GM10847 (cell line): ENCODE data around the gene MYO5B.

ENCODE experiments used
- POLR2A ChIP-seq: IDR thresholded peaks from 2 replicates; pipeline ENCODE4 v1.6.1; 2011; ENCODE audit not compliant: insufficient read length; ENCODE audit errors: extremely low read depth

The MYO5B gene

GRCh38 chr18:49865401-49865800, 329.5 kb downstream of the MYO5B start:
- TF ChIP-seq POLR2A = no peak

- no peak for TF ChIP-seq POLR2A
Measured at GRCh38 chr18:49863769-49864621, 331.0 kb downstream of the MYO5B start.

- no peak for TF ChIP-seq POLR2A
Measured at GRCh38 chr18:49862656-49863385, 332.1 kb downstream of the MYO5B start.

- no peak for TF ChIP-seq POLR2A
Measured at GRCh38 chr18:49861659-49862058, 333.3 kb downstream of the MYO5B start.

- no peak for TF ChIP-seq POLR2A
Measured at GRCh38 chr18:49859725-49860124, 335.2 kb downstream of the MYO5B start.

GRCh38 chr18:49859021-49859359, 336.0 kb downstream of the MYO5B start:
- no peak for TF ChIP-seq POLR2A

GRCh38 chr18:49858309-49859020, 336.5 kb downstream of the MYO5B start:
- TF ChIP-seq POLR2A = no peak

GRCh38 chr18:49857708-49858107, 337.2 kb downstream of the MYO5B start:
- no peak for TF ChIP-seq POLR2A

GRCh38 chr18:49856496-49856895, 338.5 kb downstream of the MYO5B start:
- no peak for TF ChIP-seq POLR2A

GRCh38 chr18:49855711-49856415, 339.1 kb downstream of the MYO5B start:
- no peak for TF ChIP-seq POLR2A

- TF ChIP-seq POLR2A = no peak
Measured at GRCh38 chr18:49854681-49855080, 340.3 kb downstream of the MYO5B start.

GRCh38 chr18:49853436-49853835, 341.5 kb downstream of the MYO5B start:
- TF ChIP-seq POLR2A = no peak

- TF ChIP-seq POLR2A = no peak
Measured at GRCh38 chr18:49853011-49853410, 341.9 kb downstream of the MYO5B start.

- no peak for TF ChIP-seq POLR2A
Measured at GRCh38 chr18:49851624-49852023, 343.3 kb downstream of the MYO5B start.

- no peak for TF ChIP-seq POLR2A
Measured at GRCh38 chr18:49850636-49851035, 344.3 kb downstream of the MYO5B start.
